H1 (cell line): ENCODE data around the gene NHLH1. TPM values are rescaled to one million over a fixed set of nuclear protein-coding genes. Genes with fewer than 3 reads are reported as not detected.

Source experiments
- CTCF ChIA-PET: fragments of 300-600 bp; sonication (Branson Sonifier 250); formaldehyde crosslinking; loops from one replicate; lab custom pipeline; 2021; ENCODE audit not compliant: partially characterized antibody; lab: Charles Lee
- POLR2A ChIA-PET: fragments of 300-600 bp; sonication (Branson Sonifier 250); formaldehyde crosslinking; loops from one replicate; lab custom pipeline; 2021; ENCODE audit warnings: inconsistent platforms; ENCODE audit not compliant: partially characterized antibody; lab: Charles Lee
- DNase-seq, 2 experiments: peaks; one replicate each; pipeline versions ENCODE4 v3.0.0 to v3.0.0-alpha.2; 2010 to 2022; ENCODE audit warnings: low spot score in 2 of 2, low read depth in 1 of 2, mixed read lengths in 1 of 2
- FAIRE-seq: peaks from 2 replicates; lab custom pipeline; 2011; peaks lifted over from hg19 to GRCh38; lab: Jason Lieb, UNC
- H2AFZ ChIP-seq: 2 replicates; pipeline ENCODE4 v1.8.1; 2012; ENCODE audit warnings: low read length, inconsistent platforms
- H2AK5ac ChIP-seq: 2 replicates; pipeline ENCODE4 v1.6.1; 2013; ENCODE audit warnings: low read depth, low read length
- H2BK120ac ChIP-seq: replicated peaks from 2 replicates; pipeline ENCODE3; 2013; ENCODE audit warnings: low read depth, low read length, inconsistent platforms
- H2BK12ac ChIP-seq: 2 replicates; pipeline ENCODE4 v1.6.1; 2013; ENCODE audit warnings: low read depth, low read length
- H2BK15ac ChIP-seq: 2 replicates; pipeline ENCODE4 v1.6.1; 2013; ENCODE audit warnings: low read length
- H2BK20ac ChIP-seq: 2 replicates; pipeline ENCODE4 v1.6.1; 2013; ENCODE audit warnings: low read length
- H2BK5ac ChIP-seq: 2 replicates; pipeline ENCODE4 v1.6.1; 2013; ENCODE audit warnings: low read depth, low read length
- H3K14ac ChIP-seq: 2 replicates; pipeline ENCODE4 v1.6.1; 2013; ENCODE audit warnings: inconsistent platforms; ENCODE audit not compliant: insufficient read length
- H3K18ac ChIP-seq: 2 replicates; pipeline ENCODE4 v1.6.1; 2013; ENCODE audit warnings: low read length; ENCODE audit errors: extremely low read depth
- H3K23ac ChIP-seq: 2 replicates; pipeline ENCODE4 v1.6.1; 2013; ENCODE audit warnings: inconsistent platforms; ENCODE audit not compliant: insufficient read length
- H3K23me2 ChIP-seq: 2 replicates; pipeline ENCODE4 v1.6.1; 2013; ENCODE audit warnings: low read depth, low read length
- H3K27ac ChIP-seq: 2 replicates; pipeline ENCODE4 v1.6.1; 2011; ENCODE audit warnings: low read depth, low read length, inconsistent platforms
- H3K27me3 ChIP-seq, 4 experiments: replicated peaks in 1 of 4; 1 replicate in 1 of 4; 2 replicates in 3 of 4; pipeline versions ENCODE4 v1.6.1 to v1.8.1; 2011 to 2013; ENCODE audit warnings: low read length in 3 of 4, mild to moderate bottlenecking in 3 of 4, inconsistent platforms in 2 of 4, mixed read lengths in 2 of 4, moderate library complexity in 1 of 4; ENCODE audit not compliant: control insufficient read depth in 3 of 4, insufficient read depth in 3 of 4; ENCODE audit errors: extremely low read depth in 1 of 4
- H3K36me3 ChIP-seq, 4 experiments: 2 replicates each; pipeline versions ENCODE4 v1.6.1 to v1.8.1; 2011 to 2013; ENCODE audit warnings: mild to moderate bottlenecking in 4 of 4, low read length in 3 of 4, moderate library complexity in 2 of 4, control low read depth in 1 of 4, inconsistent platforms in 1 of 4; ENCODE audit not compliant: insufficient read depth in 4 of 4, control insufficient read depth in 2 of 4
- H3K4ac ChIP-seq: replicated peaks from 2 replicates; pipeline ENCODE3; 2013; ENCODE audit warnings: low read length, low read depth, mixed read lengths, inconsistent platforms; ENCODE audit not compliant: insufficient read length
- H3K4me1 ChIP-seq, 4 experiments: replicated peaks in 1 of 4; 1 replicate in 1 of 4; 2 replicates in 3 of 4; pipeline versions ENCODE4 v1.6.1 to v1.8.1; 2011 to 2013; ENCODE audit warnings: low read length in 3 of 4, inconsistent platforms in 2 of 4, mixed read lengths in 1 of 4; ENCODE audit not compliant: insufficient read depth in 4 of 4, control insufficient read depth in 3 of 4
- H3K4me2 ChIP-seq, 2 experiments: 2 replicates each; pipeline versions ENCODE4 v1.6.1 to v1.8.1; 2011 to 2013; ENCODE audit warnings: low read depth in 2 of 2, low read length in 2 of 2, control low read depth in 1 of 2, inconsistent platforms in 1 of 2, mild to moderate bottlenecking in 1 of 2; ENCODE audit not compliant: insufficient read depth in 1 of 2
- H3K4me3 ChIP-seq, 4 experiments: fragments of 200-600, 300-600 bp in 1 of 4; sonication (generic), shearing (Covaris generic), sonication (Bioruptor Twin) in 1 of 4; 2 replicates each; pipeline versions ENCODE4 v1.5.1 to v1.8.1; 2011 to 2016; ENCODE audit warnings: low read length in 4 of 4, low read depth in 3 of 4, control low read depth in 2 of 4, inconsistent platforms in 2 of 4, mild to moderate bottlenecking in 2 of 4, mixed read lengths in 1 of 4, moderate library complexity in 1 of 4; ENCODE audit not compliant: insufficient read depth in 2 of 4; ENCODE audit errors: extremely low read depth in 1 of 4
- H3K56ac ChIP-seq: replicated peaks from 2 replicates; pipeline ENCODE3; 2013; ENCODE audit warnings: low read depth, mild to moderate bottlenecking, mixed read lengths, low read length, inconsistent platforms; ENCODE audit not compliant: insufficient read length
- H3K79me1 ChIP-seq: 2 replicates; pipeline ENCODE4 v1.6.1; 2013; ENCODE audit warnings: low read depth, low read length, control low read depth
- H3K79me2 ChIP-seq, 2 experiments: 2 replicates each; pipeline versions ENCODE4 v1.6.1 to v1.8.1; 2012 to 2013; ENCODE audit warnings: low read length in 2 of 2, mild to moderate bottlenecking in 2 of 2, inconsistent platforms in 1 of 2; ENCODE audit not compliant: insufficient read depth in 2 of 2, control insufficient read depth in 1 of 2
- H3K9ac ChIP-seq, 4 experiments: replicated peaks in 1 of 4; 1 replicate in 1 of 4; 2 replicates in 3 of 4; pipeline versions ENCODE4 v1.6.1 to v1.8.1; 2011 to 2013; ENCODE audit warnings: low read depth in 3 of 4, low read length in 3 of 4, control low read depth in 2 of 4, mild to moderate bottlenecking in 2 of 4, moderate library complexity in 2 of 4, inconsistent platforms in 1 of 4; ENCODE audit errors: extremely low read depth in 1 of 4
- H3K9me3 ChIP-seq, 2 experiments: 2 replicates each; pipeline versions ENCODE4 v1.6.1 to v1.8.1; 2012 to 2013; ENCODE audit warnings: mild to moderate bottlenecking in 2 of 2, moderate library complexity in 2 of 2, control low read depth in 1 of 2, inconsistent platforms in 1 of 2, low read depth in 1 of 2, low read length in 1 of 2, mixed read lengths in 1 of 2; ENCODE audit not compliant: insufficient read depth in 2 of 2
- H4K20me1 ChIP-seq, 2 experiments: replicated peaks in 1 of 2; 2 replicates each; pipeline versions ENCODE3 to v1.8.1; 2011 to 2013; ENCODE audit warnings: inconsistent platforms in 2 of 2, low read length in 2 of 2, mild to moderate bottlenecking in 1 of 2; ENCODE audit not compliant: insufficient read depth in 2 of 2, control insufficient read depth in 1 of 2
- H4K5ac ChIP-seq: 2 replicates; pipeline ENCODE4 v1.6.1; 2013; ENCODE audit warnings: low read length, low read depth, mixed read lengths, inconsistent platforms; ENCODE audit not compliant: insufficient read length
- H4K8ac ChIP-seq: 2 replicates; pipeline ENCODE4 v1.8.0; 2013; ENCODE audit warnings: mild to moderate bottlenecking, moderate library complexity, low read length, inconsistent platforms; ENCODE audit not compliant: insufficient read depth; ENCODE audit errors: extremely low read depth
- H4K91ac ChIP-seq: replicated peaks from 2 replicates; pipeline ENCODE3; 2013; ENCODE audit warnings: low read length, mixed read lengths, inconsistent platforms; ENCODE audit not compliant: insufficient read length
- RNF2 ChIP-seq: fragments of 200-900, 300-1000 bp; sonication (generic); IDR thresholded peaks from 2 replicates; pipeline ENCODE4 v1.7.1; 2016; ENCODE audit warnings: borderline replicate concordance, low read depth, mild to moderate bottlenecking, antibody characterized with exemption, low read length; ENCODE audit not compliant: poor library complexity, severe bottlenecking; ENCODE audit errors: missing control alignments
- TCF12 ChIP-seq: IDR thresholded peaks from 2 replicates; pipeline ENCODE4 v1.6.1; 2011; ENCODE audit warnings: low read depth, mild to moderate bottlenecking, low read length
- ZNF274 ChIP-seq: IDR thresholded peaks from 2 replicates; pipeline ENCODE4 v1.7.0; 2012; ENCODE audit warnings: low read length, borderline replicate concordance; ENCODE audit errors: extremely low read depth
- WGBS, 2 experiments: shearing (Covaris generic) in 1 of 2; methylation state at CpG; one replicate each; pipeline versions ENCODE4 v1.1.6 to v1.1.7; 2013 to 2015; ENCODE audit warnings: low lambda C conversion rate in 2 of 2, mixed read lengths in 2 of 2, inconsistent platforms in 1 of 2, low coverage in 1 of 2, missing lambda C conversion rate in 1 of 2; ENCODE audit not compliant: insufficient replicate concordance in 2 of 2, insufficient coverage in 1 of 2, insufficient read length in 1 of 2; ENCODE audit errors: extremely low coverage in 1 of 2, missing lambda C conversion rate in 1 of 2; 5-methylcytosine and 5-hydroxymethylcytosine counted together
- polyA plus RNA-seq, 7 experiments: library from polyadenylated mRNA; depleted of rRNA in 3 of 7; stranded (reverse) in 5 of 7; unstranded in 2 of 7; fragments of >200 nt in 5 of 7; fragments of 200-250 nt in 2 of 7; gene quantifications; 1 replicate in 5 of 7; 2 replicates in 1 of 7; 4 replicates in 1 of 7; pipeline versions ENCODE4 v1.2.1 to v1.2.3, GENCODE V29; 2011 to 2013; ENCODE audit warnings: missing spikeins in 2 of 7, mixed read lengths in 2 of 7
- total RNA-seq: library from RNA; stranded (reverse); fragmentation: NEBNext Ultra II Directional; extraction: Animal tissue kit (Norgen Biotek cat#: 25700); gene quantifications from 2 replicates; pipeline ENCODE4 v1.2.1, GENCODE V29; 2021

NHLH1 gene
- total and polyA plus RNA-seq, 2 of the 8 experiments (the other 6 are each of a cell fraction or from before 2014, with no cell fraction given) = 0.39 to 0.91 TPM

DNA sequence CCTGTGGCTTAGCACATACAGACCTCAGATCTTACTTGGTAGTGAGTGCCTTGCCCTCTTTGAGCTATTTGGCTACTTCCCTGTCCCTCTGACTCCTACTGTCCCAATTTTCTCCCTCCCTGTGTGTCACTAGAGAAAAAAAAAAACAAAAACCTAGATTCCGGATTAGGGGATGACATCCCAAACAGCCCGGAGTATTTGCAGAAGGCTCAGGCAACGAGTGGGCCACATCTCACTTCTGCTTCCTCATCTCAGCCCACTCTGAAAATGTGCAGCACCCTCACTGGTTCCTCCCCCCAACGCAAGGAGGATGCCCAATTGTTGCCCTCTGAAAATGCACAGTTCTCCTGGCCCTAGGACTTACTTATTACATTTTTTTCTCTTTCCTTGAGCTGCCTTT is 4.9 kb downstream of the NHLH1 start:
- no peak overlapping the region for H2BK20ac ChIP-seq
- FAIRE-seq = no peak
- 79% methylated on average over 4 of the region's 4 CpGs; no CpG with 5 or more reads in 1 of the 2 experiments for WGBS, 2 experiments

More for the DNA sequence above, 4.9 kb downstream of the NHLH1 start:
- H3K4me1 ChIP-seq = peaks cover 8 to 21% (median 18%) of the 10 kb centered on the region in 4 experiments
- H2BK12ac ChIP-seq = 0 out of 2 replicates have a peak overlapping the region, but pooled peaks have one; percentile 33
- H4K91ac ChIP-seq = no peak overlapping the region
- no peak overlapping the region for H3K18ac ChIP-seq
- H3K36me3 ChIP-seq = no peaks in the 10 kb centered on the region
- no peaks in the 10 kb centered on the region for H3K27me3 ChIP-seq
- H4K20me1 ChIP-seq = no peaks in the 10 kb centered on the region
- H2BK15ac ChIP-seq = no peak overlapping the region
- H3K23me2 ChIP-seq = 0 out of 2 replicates have a peak, but pooled peaks cover 2% of the 10 kb centered on the region
- CTCF ChIA-PET = interaction anchor here (0.6 to 15.1 kb wide), 6 partner anchors 16 to 414 kb away, joined by 3 to 683 read pairs (median 8); partner anchors contain the start of genes NCSTN, NHLH1 and VANGL2
- H3K4ac ChIP-seq = no peak overlapping the region
- H4K8ac ChIP-seq = no peak overlapping the region
- H2AK5ac ChIP-seq = no peak overlapping the region; the same call in 1 of the 2 replicates
- H3K4me2 ChIP-seq = no peak overlapping the region
- no peak overlapping the region for H2BK120ac ChIP-seq
- H3K56ac ChIP-seq = no peak overlapping the region
- H3K27ac ChIP-seq = no peak overlapping the region
- no peak overlapping the region for H3K4me3 ChIP-seq
- TF ChIP-seq TCF12 (no peak), RNF2 (no peak), ZNF274 (no peak)
- no peak for DNase-seq
- no peaks in the 10 kb centered on the region for H3K79me1 ChIP-seq
- no peak overlapping the region for H3K14ac ChIP-seq
- no peak overlapping the region for H3K9ac ChIP-seq
- no peak overlapping the region for H4K5ac ChIP-seq
- POLR2A ChIA-PET = interaction anchor here (1.1 to 11.6 kb wide), 4 partner anchors 13 to 127 kb away, joined by 3 to 244 read pairs (median 4); partner anchors contain the start of gene NHLH1
- no peak overlapping the region for H3K23ac ChIP-seq
- H3K79me2 ChIP-seq = no peaks in the 10 kb centered on the region
- H3K9me3 ChIP-seq = no peaks in the 10 kb centered on the region
- H2BK5ac ChIP-seq = no peak overlapping the region
- H2AFZ ChIP-seq = no peak overlapping the region
